GM12874 (cell line): Measurements from ENCODE around the gene NDC1.
A peak's percentile ranks its signal among the peaks of the same experiment; 100 is the strongest.

Source experiments
- CTCF ChIP-seq: IDR thresholded peaks from 2 replicates; pipeline ENCODE4 v1.5.1; 2011; ENCODE audit warnings: low read depth, mild to moderate bottlenecking, control low read depth, low read length, moderate library complexity; ENCODE audit not compliant: insufficient read depth

The NDC1 gene

GRCh38 chr1:53755874-53756273 is 82.2 kb downstream of the NDC1 start:
- TF ChIP-seq CTCF: no peak

DNA sequence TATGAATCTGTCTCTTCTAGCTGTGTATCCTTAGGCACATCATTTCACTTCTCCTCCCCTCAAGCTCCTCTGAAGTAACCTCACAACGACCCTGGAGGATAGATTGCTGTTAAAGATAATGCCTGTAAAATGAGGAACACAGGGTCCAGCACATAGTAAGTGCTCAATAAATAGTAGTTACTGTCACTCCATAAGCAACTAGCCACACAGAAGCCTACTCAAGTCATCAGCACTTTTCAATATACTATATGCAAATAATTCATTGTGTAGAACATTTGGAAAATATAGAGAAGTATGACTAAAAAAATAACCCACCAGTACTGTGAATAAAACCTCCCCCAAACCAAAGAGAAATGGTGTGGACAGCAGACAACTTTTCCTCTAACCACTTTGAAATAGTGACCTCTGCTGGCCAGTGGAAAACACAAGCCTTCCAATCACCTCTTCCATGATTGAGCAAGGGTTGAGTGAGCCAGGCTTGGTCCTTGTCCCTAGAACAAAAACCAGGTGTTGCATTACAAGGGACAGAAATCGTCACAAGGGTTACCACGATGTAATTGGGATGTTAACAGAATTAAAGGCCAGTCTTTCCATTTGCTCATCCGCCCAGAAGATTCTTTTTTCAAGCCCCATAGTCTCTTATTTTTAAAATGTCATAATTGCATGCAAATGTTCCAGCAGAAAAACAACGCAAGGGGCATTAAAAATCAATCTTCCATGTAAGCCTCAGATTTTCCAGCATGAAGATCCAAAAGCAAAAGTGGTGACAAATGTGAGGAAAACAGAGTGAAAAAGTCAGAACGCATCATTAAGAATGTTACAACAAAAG is 83.4 kb downstream of the NDC1 start:
- TF ChIP-seq CTCF: peak; percentile 70

GRCh38 chr1:53752281-53752680 is 85.8 kb downstream of the NDC1 start:
- TF ChIP-seq CTCF: no peak

DNA sequence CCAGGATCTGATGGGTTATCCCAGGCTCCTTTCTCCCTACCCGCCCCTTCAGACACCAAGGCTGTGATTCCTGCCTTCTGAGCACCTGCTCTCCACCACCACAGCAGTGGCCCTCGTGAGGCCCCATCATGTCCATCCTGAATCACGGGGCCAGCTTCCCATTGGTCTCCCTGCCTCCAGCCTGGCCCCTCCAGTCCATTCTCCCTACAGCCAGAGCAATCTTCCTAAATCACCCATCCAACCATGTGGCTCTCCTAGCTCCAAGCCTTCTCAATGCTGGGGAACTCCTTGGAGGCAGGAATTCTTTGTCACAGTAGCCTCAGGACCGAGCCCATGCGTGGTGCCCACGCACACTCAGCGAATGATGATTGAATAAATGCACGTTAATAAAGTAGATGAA is 90.3 kb downstream of the NDC1 start:
- TF ChIP-seq CTCF: no peak

- no peak for TF ChIP-seq CTCF
These were observed 97.4 kb downstream of the NDC1 start for GRCh38 chr1:53740621-53741105.

GRCh38 chr1:53739109-53739681 is 98.9 kb downstream of the NDC1 start, which contains the start of gene GLIS1:
TSS of gene GLIS1 (minus strand) at chr1:53739164. CDS start at chr1:53738064, 1,100 bp downstream.
- TF ChIP-seq CTCF: no peak

GRCh38 chr1:53738205-53739108 is 99.6 kb downstream of the NDC1 start:
- no peak for TF ChIP-seq CTCF
